BE2C (cell line): ENCODE results near the gene ZNF511.

ENCODE experiments used
- DNase-seq: peaks from one replicate; pipeline ENCODE4 v3.0.0-alpha.2; 2020
- H3K27me3 ChIP-seq: fragments of 250-450 bp; sonication (Bioruptor Pico); 2 replicates; pipeline ENCODE4 v1.5.1; 2020; ENCODE audit warnings: mild to moderate bottlenecking
- H3K36me3 ChIP-seq: fragments of 250-450 bp; sonication (Bioruptor Pico); 2 replicates; pipeline ENCODE4 v1.5.1; 2020; ENCODE audit warnings: mild to moderate bottlenecking
- H3K4me1 ChIP-seq: fragments of 250-450 bp; sonication (Bioruptor Pico); 2 replicates; pipeline ENCODE4 v1.5.1; 2020
- H3K4me3 ChIP-seq: 2 replicates; pipeline ENCODE4 v1.5.1; 2011; ENCODE audit warnings: low read depth, low read length
- H3K9me3 ChIP-seq: fragments of 250-450 bp; sonication (Bioruptor Pico); 2 replicates; pipeline ENCODE4 v1.5.1; 2020
- CTCF ChIP-seq: IDR thresholded peaks from 2 replicates; pipeline ENCODE4 v1.5.1; 2012; ENCODE audit warnings: mild to moderate bottlenecking, low read depth, low read length

ZNF511 gene

GRCh38 chr10:133309720-133310398 is 1.1 kb downstream of the ZNF511 start:
- Histone ChIP-seq H3K36me3 (peaks cover 18% of the 10 kb centered on the region), H3K4me3 (no peak overlapping the region), H3K9me3 (no peaks in the 10 kb centered on the region), H3K27me3 (no peaks in the 10 kb centered on the region; the same call in 1 of the 2 replicates), H3K4me1 (peaks cover 11% of the 10 kb centered on the region)
- no peak for DNase-seq
- TF ChIP-seq CTCF: no peak

- TF ChIP-seq CTCF: no peak
- no peaks in the 10 kb centered on the region; the same call in 1 of the 2 replicates for H3K27me3 ChIP-seq
- H3K4me1 ChIP-seq: peaks cover 11% of the 10 kb centered on the region
- DNase-seq: no peak
- no peaks in the 10 kb centered on the region for H3K9me3 ChIP-seq
- peaks cover 18% of the 10 kb centered on the region for H3K36me3 ChIP-seq
- no peak overlapping the region for H3K4me3 ChIP-seq
Observed at GRCh38 chr10:133310399-133310755, 1.7 kb downstream of the ZNF511 start.

- Histone ChIP-seq H3K4me1 (peaks cover 11% of the 10 kb centered on the region), H3K4me3 (no peak overlapping the region), H3K36me3 (peaks cover 18% of the 10 kb centered on the region), H3K27me3 (no peaks in the 10 kb centered on the region; the same call in 1 of the 2 replicates), H3K9me3 (no peaks in the 10 kb centered on the region)
- no peak for DNase-seq
- no peak for TF ChIP-seq CTCF
Observed at GRCh38 chr10:133310789-133311188, 2.1 kb downstream of the ZNF511 start.

- no peak for TF ChIP-seq CTCF
- H3K9me3 ChIP-seq: no peaks in the 10 kb centered on the region
- H3K36me3 ChIP-seq: peaks cover 18% of the 10 kb centered on the region
- H3K4me1 ChIP-seq: peaks cover 11% of the 10 kb centered on the region
- no peak for DNase-seq
- no peaks in the 10 kb centered on the region; the same call in 1 of the 2 replicates for H3K27me3 ChIP-seq
- H3K4me3 ChIP-seq: no peak overlapping the region
Observed at GRCh38 chr10:133311570-133311969, 2.9 kb downstream of the ZNF511 start.

GRCh38 chr10:133312016-133312768 is 3.5 kb downstream of the ZNF511 start:
- Histone ChIP-seq H3K4me3 (no peak overlapping the region), H3K4me1 (peaks cover 11% of the 10 kb centered on the region), H3K36me3 (peaks cover 18% of the 10 kb centered on the region), H3K9me3 (no peaks in the 10 kb centered on the region), H3K27me3 (no peaks in the 10 kb centered on the region; the same call in 1 of the 2 replicates)
- DNase-seq: no peak
- TF ChIP-seq CTCF: no peak

- peaks cover 11% of the 10 kb centered on the region for H3K4me1 ChIP-seq
- no peak overlapping the region for H3K4me3 ChIP-seq
- no peak for TF ChIP-seq CTCF
- H3K36me3 ChIP-seq: peaks cover 18% of the 10 kb centered on the region
- no peak for DNase-seq
- no peaks in the 10 kb centered on the region for H3K9me3 ChIP-seq
- no peaks in the 10 kb centered on the region for H3K27me3 ChIP-seq
Observed at GRCh38 chr10:133312769-133313145, 4.0 kb downstream of the ZNF511 start.
